RCC 7860 (cell line): Measurements from ENCODE around the gene DPP10.
"Not testable (repeated sequence)": the region's sequence is repeated elsewhere in the genome, so short reads cannot be mapped to it uniquely, and the experiment has no call there.

Experiments used
- DNase-seq: peaks from one replicate; pipeline ENCODE4 v3.0.0-alpha.2; 2015; ENCODE audit warnings: low spot score
- FAIRE-seq: peaks from 2 replicates; lab custom pipeline; 2012; peaks lifted over from hg19 to GRCh38; lab: Jason Lieb, UNC

DPP10 gene

GRCh38 chr2:114709936-114710850, 267.8 kb downstream of the DPP10 start:
- no peak for FAIRE-seq
- no peak for DNase-seq

- FAIRE-seq (no peak), DNase-seq (no peak)
Measured at GRCh38 chr2:114714313-114714712, 271.9 kb downstream of the DPP10 start.

- DNase-seq (no peak), FAIRE-seq (no peak)
Measured at GRCh38 chr2:114717049-114717448, 274.6 kb downstream of the DPP10 start.

GRCh38 chr2:114724454-114724853, 282.0 kb downstream of the DPP10 start:
- no peak for DNase-seq
- no peak for FAIRE-seq

- FAIRE-seq (no peak), DNase-seq (no peak)
Measured at GRCh38 chr2:114727012-114727411, 284.6 kb downstream of the DPP10 start.

GRCh38 chr2:114728372-114728771, 285.9 kb downstream of the DPP10 start:
- FAIRE-seq (no peak), DNase-seq (no peak)

GRCh38 chr2:114729026-114729425, 286.6 kb downstream of the DPP10 start:
- FAIRE-seq: no peak

GRCh38 chr2:114735126-114735525, 292.7 kb downstream of the DPP10 start:
- DNase-seq (no peak), FAIRE-seq (no peak)

More at GRCh38 chr2:114729026-114729425, 286.6 kb downstream of the DPP10 start:
- no peak for DNase-seq

GRCh38 chr2:114742245-114742644, 299.8 kb downstream of the DPP10 start:
- DNase-seq: no peak
- no peak for FAIRE-seq

- FAIRE-seq: no peak
- DNase-seq: no peak
Measured at GRCh38 chr2:114745700-114746099, 303.3 kb downstream of the DPP10 start.

GRCh38 chr2:114748175-114748574, 305.7 kb downstream of the DPP10 start:
- not testable (repeated sequence) for FAIRE-seq, DNase-seq

GRCh38 chr2:114752425-114752824, 310.0 kb downstream of the DPP10 start:
- no peak for FAIRE-seq
- DNase-seq: no peak

GRCh38 chr2:114753145-114753544, 310.7 kb downstream of the DPP10 start:
- FAIRE-seq (no peak), DNase-seq (no peak)

- FAIRE-seq (no peak), DNase-seq (no peak)
Measured at GRCh38 chr2:114754907-114755563, 312.6 kb downstream of the DPP10 start.

- no peak for DNase-seq
- no peak for FAIRE-seq
Measured at GRCh38 chr2:114762376-114762775, 319.9 kb downstream of the DPP10 start.

- no peak for DNase-seq
- no peak for FAIRE-seq
Measured at GRCh38 chr2:114762986-114763385, 320.5 kb downstream of the DPP10 start.

GRCh38 chr2:114769110-114769509, 326.7 kb downstream of the DPP10 start:
- no peak for DNase-seq
- no peak for FAIRE-seq

GRCh38 chr2:114769991-114770390, 327.6 kb downstream of the DPP10 start:
- DNase-seq (no peak), FAIRE-seq (no peak)

- DNase-seq: no peak
- no peak for FAIRE-seq
Measured at GRCh38 chr2:114784046-114784445, 341.6 kb downstream of the DPP10 start.

GRCh38 chr2:114784890-114785583, 342.6 kb downstream of the DPP10 start:
- no peak for FAIRE-seq
- no peak for DNase-seq

GRCh38 chr2:114786901-114787300, 344.5 kb downstream of the DPP10 start:
- DNase-seq (no peak), FAIRE-seq (no peak)
